Mucosa of descending colon (tissue), 3 donors: Measurements from ENCODE around the gene ETV5. TPM values are rescaled to one million over a fixed set of nuclear protein-coding genes. Genes with fewer than 3 reads are reported as not detected.

Source experiments
- ATAC-seq: fragments of 200-7000 bp; cut with Tn5 transposase; one replicate; pipeline ENCODE4 v1.9.1; 2020; ENCODE audit warnings: mild to moderate bottlenecking, moderate library complexity
- DNase-seq, 3 donors: peaks; one replicate each; pipeline ENCODE4 v3.0.0-alpha.2; 2020
- H3K36me3 ChIP-seq: fragments of 200-600 bp; one replicate; pipeline ENCODE4 v1.8.0; 2021; ENCODE audit warnings: low read depth, mild to moderate bottlenecking
- H3K4me1 ChIP-seq: fragments of 200-600 bp; one replicate; pipeline ENCODE4 v1.8.0; 2021; ENCODE audit warnings: low read depth, mild to moderate bottlenecking
- H3K4me3 ChIP-seq: fragments of 200-600 bp; one replicate; pipeline ENCODE4 v1.8.0; 2021; ENCODE audit warnings: mild to moderate bottlenecking
- H3K9me3 ChIP-seq: fragments of 200-600 bp; one replicate; pipeline ENCODE4 v1.8.0; 2021; ENCODE audit warnings: mild to moderate bottlenecking
- intact Hi-C, 2 donors: fragments of 100-400 bp; cut with DNase I in 1 of 2; cut with micrococcal nuclease in 1 of 2; formaldehyde crosslinking; loops; one replicate each; pipeline versions ENCODE4 v1.11.0 to v1.11.1; 2022; cut with DNase I, micrococcal nuclease
- total RNA-seq, 3 donors: library from RNA; stranded (reverse); fragmentation: NEBNext Ultra II Directional in 2 of 3; extraction: Animal tissue kit (Norgen Biotek cat#: 25700) in 2 of 3; gene quantifications; one replicate each; pipeline versions ENCODE4 v1.2.1 to v1.2.4, GENCODE V29; 2021 to 2023
- TF ChIP-seq, protein P1 (sequence below): fragments of 200-600 bp; IDR thresholded peaks from one replicate; pipeline ENCODE4 v1.8.0; 2022; ENCODE audit warnings: antibody characterized with exemption, mild to moderate bottlenecking
- donor health status: DM: no; HTN: no; CAD: no; lungs with moderate emphysema.
- donor health status: DM: no; HTN: no; CAD: no.
- donor health status: DM: no; HTN: yes; CAD: no.

ETV5 gene
- total RNA-seq, 3 donors from 2014 or later: 3.3 to 10.2 (median 9.2) TPM

DNA sequence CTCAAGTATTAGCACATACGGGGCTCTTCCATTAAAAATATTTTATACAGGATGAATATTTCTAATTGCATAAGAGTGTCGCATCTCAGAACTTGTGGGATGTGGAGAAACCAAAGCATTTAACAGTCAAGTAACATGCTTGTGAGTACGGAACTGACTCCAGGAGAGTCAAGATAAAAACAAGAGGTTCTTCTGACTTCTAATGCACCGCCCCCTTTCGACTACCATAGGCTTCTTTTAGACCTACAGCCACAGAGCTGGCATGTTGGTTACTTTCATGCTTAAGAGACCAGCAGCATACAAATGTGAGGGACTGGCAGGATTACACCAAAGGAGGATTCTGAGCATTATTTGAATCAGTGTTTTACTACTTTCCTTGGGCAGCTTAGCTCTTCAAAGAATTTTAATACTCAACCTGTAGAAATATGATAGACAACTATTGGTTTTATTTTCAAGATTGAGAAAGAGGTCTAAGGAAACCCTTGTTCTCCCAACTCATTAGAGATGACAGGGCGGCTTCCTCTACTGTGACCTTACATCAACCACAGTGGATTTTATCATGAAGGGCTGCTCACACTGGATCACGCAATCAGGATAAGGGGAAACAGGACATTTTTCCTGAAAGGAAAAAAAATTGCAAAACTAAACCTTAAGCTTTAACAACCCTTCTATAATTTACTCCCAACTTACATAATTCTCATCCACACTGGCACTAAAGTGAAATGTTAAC lies 14.0 kb downstream of the ETV5 start:
- H3K9me3 ChIP-seq: no peaks in the 10 kb centered on the region
- intact Hi-C loops: no loop called here
- ATAC-seq: no peak
- TF ChIP-seq, protein P1, sequence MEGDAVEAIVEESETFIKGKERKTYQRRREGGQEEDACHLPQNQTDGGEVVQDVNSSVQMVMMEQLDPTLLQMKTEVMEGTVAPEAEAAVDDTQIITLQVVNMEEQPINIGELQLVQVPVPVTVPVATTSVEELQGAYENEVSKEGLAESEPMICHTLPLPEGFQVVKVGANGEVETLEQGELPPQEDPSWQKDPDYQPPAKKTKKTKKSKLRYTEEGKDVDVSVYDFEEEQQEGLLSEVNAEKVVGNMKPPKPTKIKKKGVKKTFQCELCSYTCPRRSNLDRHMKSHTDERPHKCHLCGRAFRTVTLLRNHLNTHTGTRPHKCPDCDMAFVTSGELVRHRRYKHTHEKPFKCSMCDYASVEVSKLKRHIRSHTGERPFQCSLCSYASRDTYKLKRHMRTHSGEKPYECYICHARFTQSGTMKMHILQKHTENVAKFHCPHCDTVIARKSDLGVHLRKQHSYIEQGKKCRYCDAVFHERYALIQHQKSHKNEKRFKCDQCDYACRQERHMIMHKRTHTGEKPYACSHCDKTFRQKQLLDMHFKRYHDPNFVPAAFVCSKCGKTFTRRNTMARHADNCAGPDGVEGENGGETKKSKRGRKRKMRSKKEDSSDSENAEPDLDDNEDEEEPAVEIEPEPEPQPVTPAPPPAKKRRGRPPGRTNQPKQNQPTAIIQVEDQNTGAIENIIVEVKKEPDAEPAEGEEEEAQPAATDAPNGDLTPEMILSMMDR: no peak
- peaks cover 15% of the 10 kb centered on the region for H3K4me1 ChIP-seq
- no peaks in the 10 kb centered on the region for H3K36me3 ChIP-seq
- DNase-seq: no peak
- no peak overlapping the region for H3K4me3 ChIP-seq

DNA sequence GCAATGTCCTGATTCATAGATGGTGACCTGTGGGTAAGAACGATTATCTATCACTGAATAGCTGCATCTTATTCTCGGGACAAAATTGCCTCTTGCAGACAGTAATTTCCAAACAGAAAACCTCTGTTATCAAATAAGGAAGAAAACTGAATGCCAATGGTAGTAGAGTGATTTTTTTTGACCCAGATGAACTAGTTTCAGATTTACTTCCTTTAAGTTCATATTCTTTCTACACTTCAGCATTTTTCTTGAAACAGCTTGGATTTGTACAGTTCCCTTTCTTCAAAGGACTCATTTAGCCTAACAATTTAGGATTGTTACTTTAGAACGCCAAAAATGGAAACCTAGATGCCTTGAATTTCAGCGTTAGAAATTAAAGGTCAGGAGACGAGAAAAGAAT lies 14.6 kb downstream of the ETV5 start:
- DNase-seq (no peak), ATAC-seq (no peak)
- H3K4me1 ChIP-seq: peaks cover 15% of the 10 kb centered on the region
- no peaks in the 10 kb centered on the region for H3K9me3 ChIP-seq
- TF ChIP-seq, protein P1: no peak
- no peak overlapping the region for H3K4me3 ChIP-seq
- H3K36me3 ChIP-seq: no peaks in the 10 kb centered on the region
- intact Hi-C loops: no loop called here

DNA sequence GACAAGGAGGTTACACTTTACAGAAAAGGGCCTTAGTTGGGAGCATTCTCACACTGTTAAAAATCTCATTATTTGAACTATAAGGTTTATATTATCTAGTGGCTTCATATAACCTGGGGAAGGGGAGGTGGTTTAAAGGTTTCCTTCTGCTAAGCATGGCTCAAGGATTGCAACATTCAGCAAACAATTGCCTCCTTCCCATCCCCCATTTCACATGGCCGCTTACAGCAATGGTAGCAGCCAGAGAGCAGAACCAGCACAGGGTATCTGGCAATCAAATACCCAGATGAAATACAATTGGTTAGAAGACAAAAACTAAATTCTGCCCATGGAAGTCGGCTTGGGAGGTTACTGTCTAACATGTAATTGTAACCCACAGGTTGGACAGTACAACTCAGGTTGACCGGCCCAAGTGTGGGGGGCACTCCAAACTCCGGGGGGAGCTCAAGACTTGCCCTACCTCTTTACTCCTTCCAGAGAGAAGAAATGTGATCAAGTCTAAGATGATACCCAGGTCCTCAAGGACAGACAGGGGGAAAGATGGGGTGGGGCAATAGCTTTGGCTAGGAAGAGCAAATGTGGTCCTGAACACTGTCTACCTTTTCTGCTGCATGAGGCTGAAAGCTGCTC lies 15.5 kb downstream of the ETV5 start:
- H3K36me3 ChIP-seq: no peaks in the 10 kb centered on the region
- peaks cover 15% of the 10 kb centered on the region for H3K4me1 ChIP-seq
- no peak for ATAC-seq
- TF ChIP-seq, protein P1: no peak
- no peak for DNase-seq
- H3K9me3 ChIP-seq: no peaks in the 10 kb centered on the region
- H3K4me3 ChIP-seq: no peak overlapping the region
- intact Hi-C loops: no loop called here

DNA sequence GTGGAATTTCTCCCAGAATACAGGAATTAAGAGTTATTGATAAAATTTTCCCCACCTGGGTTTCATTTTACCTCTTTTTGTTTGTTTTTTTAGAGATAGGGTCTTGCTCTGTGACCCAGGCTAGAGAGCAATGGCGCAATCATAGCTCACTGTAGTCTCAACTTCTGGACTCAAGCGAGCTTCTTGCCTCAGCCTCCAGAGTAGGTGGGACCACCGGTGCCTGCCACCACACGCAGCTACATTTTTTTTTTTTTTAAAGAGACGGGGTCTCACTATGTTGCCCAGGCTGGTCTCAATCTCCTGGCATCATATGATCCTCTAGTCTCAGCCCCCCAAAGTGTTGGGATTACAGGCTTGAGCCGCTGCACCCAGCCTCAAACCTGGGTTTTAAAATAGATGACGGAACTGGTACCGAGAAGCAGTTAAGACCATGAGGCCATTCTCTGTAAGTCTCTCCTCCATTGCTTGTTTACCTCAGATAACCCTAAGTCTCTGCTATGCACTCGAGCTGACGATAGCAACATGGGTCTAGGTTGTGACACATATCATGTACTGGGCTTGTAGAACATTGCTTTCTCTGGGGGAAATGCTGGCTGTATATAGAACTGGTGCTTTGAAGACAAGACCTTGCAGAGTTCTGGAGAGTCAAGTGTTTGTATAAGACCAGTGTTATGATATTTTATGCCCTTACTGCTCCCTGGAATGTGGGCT lies 16.4 kb downstream of the ETV5 start:
- no peak for ATAC-seq
- Histone ChIP-seq H3K9me3 (no peaks in the 10 kb centered on the region), H3K4me3 (no peak overlapping the region), H3K4me1 (peaks cover 8% of the 10 kb centered on the region), H3K36me3 (no peaks in the 10 kb centered on the region)
- no peak for DNase-seq
- TF ChIP-seq, protein P1: no peak
- intact Hi-C loops: no loop called here

DNA sequence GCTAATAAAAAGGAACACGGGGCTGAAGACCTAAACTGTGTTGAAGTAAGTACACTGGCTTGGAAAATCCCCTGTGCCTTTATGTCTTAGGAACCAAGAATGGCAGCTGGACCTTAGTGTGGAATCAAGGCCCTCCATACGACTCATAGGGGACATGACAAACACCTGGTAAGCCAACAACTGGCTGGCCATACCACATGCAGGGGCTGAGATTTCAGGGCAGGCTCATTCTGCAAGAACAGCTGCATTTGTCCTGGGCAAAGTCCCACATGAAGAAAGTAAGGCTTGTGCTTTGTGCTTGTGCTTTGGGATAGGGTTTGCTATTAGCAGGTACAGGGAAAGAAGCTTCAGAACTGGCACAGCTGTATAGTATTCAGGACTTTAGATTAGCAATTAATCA lies 18.0 kb downstream of the ETV5 start:
- Histone ChIP-seq H3K36me3 (no peaks in the 10 kb centered on the region), H3K9me3 (no peaks in the 10 kb centered on the region), H3K4me1 (no peaks in the 10 kb centered on the region), H3K4me3 (no peak overlapping the region)
- intact Hi-C loops: no loop called here
- TF ChIP-seq, protein P1: no peak
- no peak for DNase-seq
- ATAC-seq: no peak
